ENCODE data around the gene VGLL4. TPM values are rescaled to one million over a fixed set of nuclear protein-coding genes. Genes with fewer than 3 reads are reported as not detected.

VGLL4 gene
- total and polyA plus RNA-seq, 2 of the 4 experiments (the other 2 are of a cell fraction): 26.2 to 35.4 TPM

- no peak overlapping the region for H3K18ac ChIP-seq (ENCODE audit: low read depth, low read length)
- H2BK15ac ChIP-seq (ENCODE audit: low read depth, low read length): no peak overlapping the region
- H3K4me3 ChIP-seq (ENCODE audit: insufficient read depth, low read depth, low read length): no peak overlapping the region
- no peak overlapping the region for H2BK120ac ChIP-seq (ENCODE audit: low read depth, low read length)
- no peak overlapping the region for H2BK20ac ChIP-seq (ENCODE audit: low read depth, low read length)
- no peaks in the 10 kb centered on the region for H4K20me1 ChIP-seq (ENCODE audit: insufficient read depth, low read length)
- H4K8ac ChIP-seq (ENCODE audit: low read depth in 2 of 2, low read length in 2 of 2): no peak overlapping the region
- H2AK9ac ChIP-seq (replicated peaks; ENCODE audit: low read depth, low read length, poor library complexity): no peak overlapping the region
- CTCF ChIA-PET: interaction anchor here (1.1 kb wide), 1 partner anchor 10 kb away, joined by 4 read pairs; no protein-coding TSS in a partner anchor
- no peak overlapping the region for H3K9ac ChIP-seq (ENCODE audit: low read depth, low read length)
- no peak for TF ChIP-seq RCOR1 (IDR thresholded peaks at IDR 0.05; ENCODE audit: insufficient replicate concordance, low read length)
- TF ChIP-seq CTCF (conservative IDR thresholded peaks at IDR 0.05; ENCODE audit: low read depth, low read length): peak; percentile 35
- no peak for TF ChIP-seq NFE2L2 (IDR thresholded peaks at IDR 0.05; ENCODE audit: low read depth, low read length)
- TF ChIP-seq MAFK (IDR thresholded peaks at IDR 0.05; ENCODE audit: low read depth, low read length): no peak
- no peak for TF ChIP-seq CHD1 (IDR thresholded peaks at IDR 0.05; ENCODE audit: low read depth, low read length)
- no peak for TF ChIP-seq MAZ (IDR thresholded peaks at IDR 0.05; ENCODE audit: borderline replicate concordance, low read depth, low read length)
- no peak for TF ChIP-seq POLR2A (IDR thresholded peaks at IDR 0.05; ENCODE audit: low read depth, low read length)
- TF ChIP-seq FOS (IDR thresholded peaks at IDR 0.05; ENCODE audit: low read depth, low read length): no peak
- TF ChIP-seq, protein P1, sequence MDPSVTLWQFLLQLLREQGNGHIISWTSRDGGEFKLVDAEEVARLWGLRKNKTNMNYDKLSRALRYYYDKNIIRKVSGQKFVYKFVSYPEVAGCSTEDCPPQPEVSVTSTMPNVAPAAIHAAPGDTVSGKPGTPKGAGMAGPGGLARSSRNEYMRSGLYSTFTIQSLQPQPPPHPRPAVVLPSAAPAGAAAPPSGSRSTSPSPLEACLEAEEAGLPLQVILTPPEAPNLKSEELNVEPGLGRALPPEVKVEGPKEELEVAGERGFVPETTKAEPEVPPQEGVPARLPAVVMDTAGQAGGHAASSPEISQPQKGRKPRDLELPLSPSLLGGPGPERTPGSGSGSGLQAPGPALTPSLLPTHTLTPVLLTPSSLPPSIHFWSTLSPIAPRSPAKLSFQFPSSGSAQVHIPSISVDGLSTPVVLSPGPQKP (IDR thresholded peaks at IDR 0.05; ENCODE audit: borderline replicate concordance, low read depth, low read length): no peak
- peak; percentile 41 for TF ChIP-seq RAD21 (IDR thresholded peaks at IDR 0.05; ENCODE audit: low read length)
- no peak for TF ChIP-seq BHLHE40 (IDR thresholded peaks at IDR 0.05; ENCODE audit: low read depth, low read length)
- peak; percentile 28; the same call in 1 of the 2 replicates for TF ChIP-seq SMC3 (IDR thresholded peaks at IDR 0.05; ENCODE audit: low read depth, low read length)
- no peak for TF ChIP-seq MXI1 (IDR thresholded peaks at IDR 0.05; ENCODE audit: borderline replicate concordance, low read depth, low read length)
- no peak for TF ChIP-seq CEBPB (IDR thresholded peaks at IDR 0.05; ENCODE audit: low read depth, low read length)
- no peaks in the 10 kb centered on the region for H3K36me3 ChIP-seq (ENCODE audit: control insufficient read depth, insufficient read depth, low read length)
- dilution Hi-C loops (cut with HindIII; ENCODE audit: low sequenced_read_pairs, unreplicated experiment) (no loop called here), in situ Hi-C loops (cut with MboI; ENCODE audit: low sequenced_read_pairs) (loop anchor here (25.0 kb wide), 1 partner anchor 900 kb away; no protein-coding TSS in a partner anchor), intact Hi-C loops (cut with micrococcal nuclease) (no loop called here)
- no peak overlapping the region for H3K4ac ChIP-seq (ENCODE audit: low read depth, low read length)
- peaks cover 2% of the 10 kb centered on the region; the same call in 1 of the 2 replicates for H3K9me1 ChIP-seq (ENCODE audit: insufficient read depth, low read length)
- H4K91ac ChIP-seq (ENCODE audit: insufficient read depth, low read depth, low read length): no peak overlapping the region
- H3K56ac ChIP-seq (ENCODE audit: extremely low read depth, insufficient read depth, low read length): no peak overlapping the region
- no peaks in the 10 kb centered on the region; the same call in 1 of the 2 replicates for H3K9me3 ChIP-seq (ENCODE audit: control insufficient read depth, insufficient read depth, low read length)
- DNase-seq (no peak), ATAC-seq (ENCODE audit: low read depth) (peak; percentile 32; the same call in 1 of the 2 replicates)
- H4K5ac ChIP-seq (ENCODE audit: low read depth, low read length): no peak overlapping the region
- no peak overlapping the region for H2AK5ac ChIP-seq (ENCODE audit: low read depth, low read length)
- H2BK5ac ChIP-seq (ENCODE audit: low read depth, low read length, poor library complexity, severe bottlenecking): no peak overlapping the region
- H3K23ac ChIP-seq (ENCODE audit: low read depth, low read length): no peak overlapping the region
- POLR2A ChIA-PET (ENCODE audit: unreplicated experiment): no interaction called here
- H2AFZ ChIP-seq (replicated peaks; ENCODE audit: low read length, poor library complexity): no peak overlapping the region
- WGBS, 2 experiments (ENCODE audit: extremely low coverage in 2 of 2, insufficient read length in 1 of 2): no CpG with 5 or more reads among the region's 2 CpGs
- H3K79me1 ChIP-seq (ENCODE audit: low read depth in 1 of 2, low read length in 2 of 2): peaks cover 14 to 19% of the 10 kb centered on the region in 2 experiments
- no TSS peak for BruUV-seq (replicated peaks)
- H3K4me2 ChIP-seq (ENCODE audit: low read depth, low read length): no peak overlapping the region
- H3K27me3 ChIP-seq (ENCODE audit: control insufficient read depth, insufficient read depth, low read length): no peaks in the 10 kb centered on the region
- no peaks in the 10 kb centered on the region for H3K4me1 ChIP-seq (ENCODE audit: control insufficient read depth, insufficient read depth, low read length)
- no peak overlapping the region for H3K27ac ChIP-seq (ENCODE audit: insufficient read depth, low read length)
- no peak overlapping the region for H3K14ac ChIP-seq (replicated peaks; ENCODE audit: low read depth, low read length)
These were observed 18.8 kb upstream of the VGLL4 start for GRCh38 chr3:11662392-11662990.

All from IMR-90 (cell line).